ENCODE results near the gene ADIPOQ. TPM values are rescaled to one million over a fixed set of nuclear protein-coding genes. Genes with fewer than 3 reads are reported as not detected.

ADIPOQ gene
- total and polyA plus RNA-seq, 4 donors, result 0.02 TPM; not detected in 3

- Histone ChIP-seq H3K27ac (ENCODE audit: low read depth in 1 of 2, low read length in 2 of 2) (peak within 1 kb of the TSS; percentile 91), H3K9ac (ENCODE audit: low read depth in 1 of 2, low read length in 2 of 2) (peak within 1 kb of the TSS; percentile 61 to 73)
- under 1% methylated on average over 70 of the region's 70 CpGs for WGBS
Measured at GRCh38 chr3:186806089-186807055, 36.1 kb upstream of the ADIPOQ start, which contains the start of gene RFC4. Gene RFC4, minus strand, starts transcription at chr3:186806482. Its CDS starts 1,769 bp downstream, at chr3:186804713.

More at GRCh38 chr3:186806089-186807055, 36.1 kb upstream of the ADIPOQ start, which contains the start of gene RFC4:
- Histone ChIP-seq H3K36me3 (ENCODE audit: control insufficient read depth in 4 of 4, insufficient read depth in 3 of 4, low read depth in 1 of 4, low read length in 3 of 4) (peaks cover 0 to 5% (median 0%) of the 10 kb centered on the region in 4 donors), H3K4me1 (ENCODE audit: control insufficient read depth in 4 of 4, insufficient read depth in 4 of 4, low read length in 3 of 4) (peaks cover 4 to 23% (median 13%) of the 10 kb centered on the region in 4 donors), H3K9me3 (ENCODE audit: control insufficient read depth in 4 of 4, low read length in 3 of 4) (no peaks in the 10 kb centered on the region), H3K4me3 (ENCODE audit: low read depth in 1 of 3, low read length in 3 of 3) (peak within 1 kb of the TSS; percentile 89 to 99 (median 97)), H3K27me3 (ENCODE audit: control insufficient read depth in 4 of 4, insufficient read depth in 4 of 4, low read length in 3 of 4) (no peaks in the 10 kb centered on the region)
- peak; percentile 89 for DNase-seq (ENCODE audit: low spot score)
- TF ChIP-seq EGR1 (IDR thresholded peaks at IDR 0.05; ENCODE audit: low read depth in 2 of 2), result no peak
- no peak for TF ChIP-seq JUND (IDR thresholded peaks at IDR 0.05)
- TF ChIP-seq FOXA2 (IDR thresholded peaks at IDR 0.05), result no peak
- peak; percentile 79 to 97 for TF ChIP-seq GABPA (IDR thresholded peaks at IDR 0.05 in 1 of 2, conservative IDR thresholded peaks at IDR 0.05 in 1 of 2)
- peak; percentile 8 to 12 for TF ChIP-seq RAD21 (IDR thresholded peaks at IDR 0.05)
- TF ChIP-seq YY1 (IDR thresholded peaks at IDR 0.05), result no peak
- TF ChIP-seq SP1 (IDR thresholded peaks at IDR 0.05), result no peak
- no peak for TF ChIP-seq CTCF (IDR thresholded peaks at IDR 0.05; ENCODE audit: low read depth, low read length, missing input control)
- TF ChIP-seq ZBTB33 (IDR thresholded peaks at IDR 0.05), result peak; percentile 52
- TF ChIP-seq HNF4A (conservative IDR thresholded peaks at IDR 0.05), result no peak
- no peak for TF ChIP-seq REST (IDR thresholded peaks at IDR 0.05)
- peak; percentile 40 for TF ChIP-seq NR2F2 (IDR thresholded peaks at IDR 0.05)

All from liver (tissue), 9 donors.